ENCODE measurements around the gene TUBB3. TPM values are rescaled to one million over a fixed set of nuclear protein-coding genes. Genes with fewer than 3 reads are reported as not detected.
"Not testable (repeated sequence)": the region's sequence is repeated elsewhere in the genome, so short reads cannot be mapped to it uniquely, and the experiment has no call there.

The TUBB3 gene
- total RNA-seq (4.6 and 16.1 TPM in 2 replicates), polyA plus RNA-seq (5.5 and 7.5 TPM in 2 replicates)

DNA sequence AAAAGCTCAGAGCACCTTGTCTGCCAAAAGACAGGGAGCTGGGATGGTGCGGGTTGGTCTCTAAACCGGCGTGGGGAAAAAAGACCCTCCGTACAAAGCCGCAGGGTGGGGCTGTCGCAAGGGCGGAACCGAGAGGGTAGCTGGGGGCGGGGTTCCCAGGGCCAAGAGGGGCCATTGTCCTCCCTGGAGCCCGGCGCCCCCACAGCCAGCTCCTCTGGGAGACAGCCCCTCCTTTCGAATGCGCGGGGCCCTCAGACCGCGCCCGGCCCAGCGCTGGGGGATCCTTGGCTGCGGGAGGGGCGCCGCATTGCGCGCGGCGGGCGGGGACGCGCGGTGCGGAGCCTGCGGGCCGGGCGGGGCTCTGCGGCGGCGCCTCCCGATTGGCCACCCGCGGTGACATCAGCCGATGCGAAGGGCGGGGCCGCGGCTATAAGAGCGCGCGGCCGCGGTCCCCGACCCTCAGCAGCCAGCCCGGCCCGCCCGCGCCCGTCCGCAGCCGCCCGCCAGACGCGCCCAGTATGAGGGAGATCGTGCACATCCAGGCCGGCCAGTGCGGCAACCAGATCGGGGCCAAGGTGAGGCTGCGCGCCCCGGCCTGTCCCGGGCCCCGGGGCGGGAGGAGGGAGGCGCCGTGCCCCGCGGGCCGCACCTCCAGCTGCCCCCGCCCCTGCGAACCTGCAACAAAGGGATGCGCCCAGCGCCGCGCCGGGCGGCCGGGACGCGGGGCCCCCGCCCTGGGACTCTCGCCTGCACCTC lies at the start of gene TUBB3:
Gene TUBB3 (plus strand): TSS at position 459 of the 756 bp plus-strand sequence. CDS start 60 bp downstream, at position 519.
- Histone ChIP-seq H3K27me3 (peaks cover 38% of the 10 kb centered on the region), H3K9me3 (ENCODE audit: low read depth) (no peaks in the 10 kb centered on the region), H3K4me3 (peak within 1 kb of the TSS; percentile 64), H3K27ac (no peak within 1 kb of the TSS), H3K4me1 (ENCODE audit: low read depth) (no peaks in the 10 kb centered on the region), H3K36me3 (no peaks in the 10 kb centered on the region)
- DNase-seq (ENCODE audit: low read depth in 1 of 2, low spot score in 1 of 2) = peak; percentile 86 to 87
- TF ChIP-seq, protein P1, sequence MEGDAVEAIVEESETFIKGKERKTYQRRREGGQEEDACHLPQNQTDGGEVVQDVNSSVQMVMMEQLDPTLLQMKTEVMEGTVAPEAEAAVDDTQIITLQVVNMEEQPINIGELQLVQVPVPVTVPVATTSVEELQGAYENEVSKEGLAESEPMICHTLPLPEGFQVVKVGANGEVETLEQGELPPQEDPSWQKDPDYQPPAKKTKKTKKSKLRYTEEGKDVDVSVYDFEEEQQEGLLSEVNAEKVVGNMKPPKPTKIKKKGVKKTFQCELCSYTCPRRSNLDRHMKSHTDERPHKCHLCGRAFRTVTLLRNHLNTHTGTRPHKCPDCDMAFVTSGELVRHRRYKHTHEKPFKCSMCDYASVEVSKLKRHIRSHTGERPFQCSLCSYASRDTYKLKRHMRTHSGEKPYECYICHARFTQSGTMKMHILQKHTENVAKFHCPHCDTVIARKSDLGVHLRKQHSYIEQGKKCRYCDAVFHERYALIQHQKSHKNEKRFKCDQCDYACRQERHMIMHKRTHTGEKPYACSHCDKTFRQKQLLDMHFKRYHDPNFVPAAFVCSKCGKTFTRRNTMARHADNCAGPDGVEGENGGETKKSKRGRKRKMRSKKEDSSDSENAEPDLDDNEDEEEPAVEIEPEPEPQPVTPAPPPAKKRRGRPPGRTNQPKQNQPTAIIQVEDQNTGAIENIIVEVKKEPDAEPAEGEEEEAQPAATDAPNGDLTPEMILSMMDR (IDR thresholded peaks at IDR 0.05; ENCODE audit: low read depth, low read length) = no peak

DNA sequence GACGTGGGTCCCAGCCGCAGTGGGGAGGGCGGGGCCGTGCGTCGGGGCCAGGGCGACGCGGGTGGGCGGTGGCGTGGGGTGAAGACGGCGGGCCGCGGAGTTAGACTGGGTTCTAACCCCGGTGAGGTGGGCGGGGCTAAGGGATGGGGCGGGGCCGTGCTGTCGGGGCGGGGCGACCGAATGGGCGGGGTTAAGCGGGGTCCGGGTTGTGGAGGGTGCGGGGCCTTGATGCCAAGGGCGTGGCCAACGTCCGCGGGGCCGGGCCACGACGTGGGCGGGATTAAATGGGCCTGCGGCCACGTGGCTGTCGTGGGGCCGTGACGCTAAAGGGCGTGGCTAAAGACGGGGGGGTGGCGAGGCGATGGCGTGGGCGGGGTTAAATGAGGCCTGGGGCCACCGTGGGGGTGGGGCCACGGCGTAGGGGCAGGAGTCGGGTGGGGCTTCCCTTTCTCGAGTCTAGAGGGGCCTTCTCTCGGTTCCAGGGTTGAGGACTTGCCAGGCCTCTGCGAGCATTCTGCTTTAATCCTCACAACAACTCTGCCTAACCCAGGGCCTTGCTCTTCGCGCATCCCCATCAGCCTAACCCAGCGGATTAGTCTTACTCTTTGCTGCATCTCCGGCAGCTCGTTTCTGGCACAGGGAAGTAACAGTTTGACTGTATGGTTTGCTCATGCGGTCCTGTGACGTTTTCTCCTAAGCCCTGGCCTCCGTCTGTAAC lies 49.0 kb upstream of the TUBB3 start:
- peak overlapping the region; percentile 98 for H3K27ac ChIP-seq

DNA sequence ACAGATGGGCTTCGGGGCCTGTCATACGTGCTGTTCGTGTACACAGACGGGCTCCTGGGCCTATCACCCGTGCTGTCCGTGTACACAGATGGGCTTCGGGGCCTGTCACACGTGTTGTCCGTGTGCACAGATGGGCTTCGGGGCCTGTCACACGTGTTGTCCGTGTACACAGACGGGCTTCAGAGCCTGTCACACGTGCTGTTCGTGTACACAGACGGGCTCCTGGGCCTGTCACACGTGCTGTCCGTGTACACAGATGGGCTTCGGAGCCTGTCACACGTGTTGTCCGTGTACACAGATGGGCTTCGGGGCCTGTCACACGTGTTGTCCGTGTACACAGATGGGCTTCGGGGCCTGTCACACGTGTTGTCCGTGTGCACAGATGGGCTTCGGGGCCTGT lies 44.0 kb upstream of the TUBB3 start:
- H3K4me1 ChIP-seq (ENCODE audit: low read depth); H3K9me3 ChIP-seq (ENCODE audit: low read depth); DNase-seq (ENCODE audit: low read depth in 1 of 2, low spot score in 1 of 2); H3K4me3 ChIP-seq; H3K27me3 ChIP-seq; H3K27ac ChIP-seq: not testable (repeated sequence)
- H3K36me3 ChIP-seq = peaks cover 23% of the 10 kb centered on the region

More for the DNA sequence above, 49.0 kb upstream of the TUBB3 start:
- TF ChIP-seq, protein P1 (IDR thresholded peaks at IDR 0.05; ENCODE audit: low read depth, low read length) = no peak
- Histone ChIP-seq H3K4me1 (ENCODE audit: low read depth) (no peaks in the 10 kb centered on the region), H3K36me3 (peaks cover 8% of the 10 kb centered on the region), H3K4me3 (peak overlapping the region; percentile 62), H3K9me3 (ENCODE audit: low read depth) (no peaks in the 10 kb centered on the region), H3K27me3 (no peaks in the 10 kb centered on the region)
- peak; percentile 96 to 98 for DNase-seq (ENCODE audit: low read depth in 1 of 2, low spot score in 1 of 2)

DNA sequence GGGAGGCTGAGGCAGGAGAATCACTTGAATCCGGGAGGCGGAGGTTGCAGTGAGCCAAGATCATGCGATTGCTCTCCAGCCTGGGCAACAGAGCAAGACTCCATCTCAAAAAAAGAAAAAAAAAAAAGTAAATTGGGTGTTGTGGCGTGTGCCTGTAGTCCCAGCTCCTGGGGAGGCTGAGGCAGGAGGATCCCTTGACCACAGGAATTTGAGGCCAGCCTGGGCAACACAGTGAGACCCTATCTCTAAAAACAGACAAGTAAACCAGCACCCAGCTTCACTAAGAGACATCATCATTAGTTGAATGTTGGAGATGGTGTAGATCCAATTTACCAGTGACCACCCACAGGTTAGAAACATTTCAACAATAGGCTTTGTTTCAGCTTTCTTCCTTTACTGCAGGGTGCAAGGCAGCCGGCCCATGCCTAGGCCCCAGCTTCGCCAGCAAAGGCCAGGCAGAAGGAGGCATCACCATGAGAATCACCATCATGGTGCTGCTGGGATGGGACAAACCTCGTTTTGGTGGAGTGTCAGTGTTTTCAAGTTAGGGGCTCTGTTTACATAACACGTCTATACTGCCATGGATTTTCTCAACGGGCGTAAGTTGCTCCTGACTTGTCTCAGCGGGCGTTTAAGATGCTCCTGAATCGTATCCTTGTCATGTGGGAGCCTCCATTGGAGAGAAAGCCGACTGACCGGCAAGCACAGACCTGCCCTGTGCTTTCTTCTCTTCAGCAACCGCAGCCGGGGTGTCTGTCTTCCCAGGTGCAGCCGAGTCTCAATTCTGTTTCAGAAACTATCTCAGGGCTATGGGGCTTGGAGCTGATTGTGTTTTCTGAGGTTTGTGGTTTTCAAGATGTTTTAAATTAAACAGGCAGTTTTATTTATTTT lies 42.4 kb upstream of the TUBB3 start:
- DNase-seq (ENCODE audit: low read depth in 1 of 2, low spot score in 1 of 2) = no peak
- Histone ChIP-seq H3K4me3 (no peak overlapping the region), H3K27me3 (no peaks in the 10 kb centered on the region), H3K9me3 (ENCODE audit: low read depth) (no peaks in the 10 kb centered on the region), H3K36me3 (peaks cover 29% of the 10 kb centered on the region), H3K27ac (no peak overlapping the region), H3K4me1 (ENCODE audit: low read depth) (no peaks in the 10 kb centered on the region)
- TF ChIP-seq, protein P1 (IDR thresholded peaks at IDR 0.05; ENCODE audit: low read depth, low read length) = no peak

DNA sequence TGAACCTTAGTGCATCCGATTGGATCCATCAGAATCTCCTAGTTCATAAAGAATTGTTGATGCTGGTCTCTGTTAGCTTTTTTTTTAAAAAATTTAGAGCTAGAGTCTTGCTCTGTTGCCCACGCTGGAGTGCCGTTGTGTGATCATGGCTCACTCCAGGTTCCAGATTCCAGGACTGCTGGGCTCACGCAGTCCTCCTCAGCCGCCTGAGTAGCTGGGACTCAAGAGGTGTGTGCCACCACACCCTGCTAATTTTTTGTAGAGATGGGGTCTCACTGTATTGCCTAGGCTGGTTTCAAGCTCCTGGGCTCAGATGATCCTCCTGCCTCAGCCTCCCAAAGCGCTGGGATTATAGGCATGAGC lies 41.8 kb upstream of the TUBB3 start:
- Histone ChIP-seq H3K4me3 (no peak overlapping the region), H3K27ac (no peak overlapping the region), H3K27me3 (no peaks in the 10 kb centered on the region), H3K36me3 (peaks cover 35% of the 10 kb centered on the region), H3K4me1 (ENCODE audit: low read depth) (no peaks in the 10 kb centered on the region), H3K9me3 (ENCODE audit: low read depth) (no peaks in the 10 kb centered on the region)
- TF ChIP-seq, protein P1 (IDR thresholded peaks at IDR 0.05; ENCODE audit: low read depth, low read length) = no peak
- no peak for DNase-seq (ENCODE audit: low read depth in 1 of 2, low spot score in 1 of 2)
